GM11168 (cell line): Measurements from ENCODE around the gene DEPDC1B.
"Not testable (repeated sequence)": the region's sequence is repeated elsewhere in the genome, so short reads cannot be mapped to it uniquely, and the experiment has no call there.

Source experiments
- in situ Hi-C: fragments of 300-500 bp; cut with MboI; formaldehyde crosslinking; loops from one replicate; pipeline ENCODE4 v1.12.0; 2022; ENCODE audit warnings: low sequenced_read_pairs; ENCODE audit not compliant: unreplicated experiment

DEPDC1B gene

GRCh38 chr5:60597572-60598320, 102.2 kb downstream of the DEPDC1B start:
- in situ Hi-C loops = no loop called here

GRCh38 chr5:60594715-60595477, 105.1 kb downstream of the DEPDC1B start:
- in situ Hi-C loops = no loop called here

- in situ Hi-C loops = no loop called here
These were observed 109.8 kb downstream of the DEPDC1B start for GRCh38 chr5:60590172-60590571.

- in situ Hi-C loops = loop anchor here (10.0 kb wide), 1 partner anchor 773 kb away; no protein-coding TSS in a partner anchor
These were observed 112.7 kb downstream of the DEPDC1B start for GRCh38 chr5:60587312-60587711.

GRCh38 chr5:60586307-60586901, 113.6 kb downstream of the DEPDC1B start:
- in situ Hi-C loops = loop anchor here (10.0 kb wide), 1 partner anchor 772 kb away; no protein-coding TSS in a partner anchor

- in situ Hi-C loops = loop anchor here (10.0 kb wide), 1 partner anchor 771 kb away; no protein-coding TSS in a partner anchor
These were observed 114.3 kb downstream of the DEPDC1B start for GRCh38 chr5:60585618-60586017.

- in situ Hi-C loops = loop anchor here (10.0 kb wide), 1 partner anchor 770 kb away; no protein-coding TSS in a partner anchor
These were observed 115.7 kb downstream of the DEPDC1B start for GRCh38 chr5:60584304-60584703.

GRCh38 chr5:60583616-60584015, 116.3 kb downstream of the DEPDC1B start:
- in situ Hi-C loops = loop anchor here (10.0 kb wide), 1 partner anchor 769 kb away; no protein-coding TSS in a partner anchor

- in situ Hi-C loops = no loop called here
These were observed 121.7 kb downstream of the DEPDC1B start for GRCh38 chr5:60578315-60578714.

- in situ Hi-C loops = no loop called here
These were observed 122.8 kb downstream of the DEPDC1B start for GRCh38 chr5:60577116-60577515.

- in situ Hi-C loops = no loop called here
These were observed 123.5 kb downstream of the DEPDC1B start for GRCh38 chr5:60576425-60576824.

GRCh38 chr5:60568646-60569045, 131.3 kb downstream of the DEPDC1B start:
- in situ Hi-C loops = no loop called here

GRCh38 chr5:60563696-60564324, 136.2 kb downstream of the DEPDC1B start:
- in situ Hi-C loops = no loop called here

GRCh38 chr5:60553291-60553690, 146.7 kb downstream of the DEPDC1B start:
- in situ Hi-C loops = not testable (repeated sequence)

GRCh38 chr5:60551829-60552228, 148.1 kb downstream of the DEPDC1B start:
- in situ Hi-C loops = no loop called here

- in situ Hi-C loops = no loop called here
These were observed 148.7 kb downstream of the DEPDC1B start for GRCh38 chr5:60551250-60551649.

- in situ Hi-C loops = no loop called here
These were observed 149.7 kb downstream of the DEPDC1B start for GRCh38 chr5:60550311-60550710.

GRCh38 chr5:60549841-60550240, 150.1 kb downstream of the DEPDC1B start:
- in situ Hi-C loops = no loop called here
